HG03354 (cell line): ENCODE data around the gene VSIG10L.

Experiments
- ATAC-seq: cut with Tn5 transposase; IDR thresholded peaks from one replicate; pipeline ENCODE4 v1.9.1; 2021; ENCODE audit warnings: mild to moderate bottlenecking; ENCODE audit not compliant: unreplicated experiment, poor library complexity, severe bottlenecking

The VSIG10L gene

GRCh38 chr19:51285682-51286081 lies 56.3 kb downstream of the VSIG10L start:
- no peak for ATAC-seq

GRCh38 chr19:51282335-51282734 lies 59.6 kb downstream of the VSIG10L start:
- no peak for ATAC-seq
